Measurements from ENCODE around the gene NLGN1.

Gene NLGN1

GRCh38 chr3:173644086-173645082, 246.8 kb downstream of the NLGN1 start:
- no peak for DNase-seq

DNA sequence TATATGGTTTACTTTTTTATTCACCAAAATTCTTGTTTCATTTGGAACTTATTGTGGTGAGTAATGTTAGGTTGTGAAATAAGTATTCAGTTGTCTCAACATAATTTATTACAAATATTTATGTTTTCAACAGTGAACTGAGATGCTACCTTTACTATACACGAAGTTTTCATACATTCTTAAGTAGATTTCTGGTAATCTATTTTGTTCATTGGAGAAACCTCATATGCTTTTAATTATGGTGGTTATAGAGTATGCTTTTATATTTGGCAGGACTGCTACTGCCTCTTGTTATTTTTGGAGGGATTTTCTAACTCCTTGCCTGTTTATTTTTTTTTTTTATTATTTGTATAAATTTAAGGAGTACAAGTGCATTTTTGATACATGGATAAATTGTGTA, 253.1 kb downstream of the NLGN1 start:
- no peak for DNase-seq

- DNase-seq: no peak
Measured at GRCh38 chr3:173652093-173652492, 254.5 kb downstream of the NLGN1 start.

DNA sequence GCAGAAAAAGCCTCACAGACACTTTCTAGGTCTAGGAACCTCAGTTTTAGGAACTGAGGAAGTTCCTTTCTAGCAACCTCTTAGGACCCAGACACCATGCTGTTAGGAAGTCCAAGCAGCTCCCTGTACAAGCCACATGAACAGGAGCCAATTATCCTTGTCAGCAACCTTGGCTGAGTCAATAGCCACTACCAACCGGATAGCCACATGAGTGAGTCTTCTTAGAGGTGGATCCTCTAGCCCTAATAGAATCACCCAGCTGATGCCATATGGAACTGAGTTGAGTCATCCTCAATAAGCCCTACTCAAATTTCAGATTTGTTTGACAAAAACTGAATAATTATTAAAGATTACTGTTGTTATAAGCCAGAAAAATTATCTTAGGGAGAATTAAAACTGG, 256.2 kb downstream of the NLGN1 start:
- no peak for DNase-seq

GRCh38 chr3:173659972-173660371, 262.4 kb downstream of the NLGN1 start:
- DNase-seq: no peak

GRCh38 chr3:173660645-173661299, 263.2 kb downstream of the NLGN1 start:
- no peak for DNase-seq

GRCh38 chr3:173663696-173664111, 266.2 kb downstream of the NLGN1 start:
- DNase-seq: no peak

DNA sequence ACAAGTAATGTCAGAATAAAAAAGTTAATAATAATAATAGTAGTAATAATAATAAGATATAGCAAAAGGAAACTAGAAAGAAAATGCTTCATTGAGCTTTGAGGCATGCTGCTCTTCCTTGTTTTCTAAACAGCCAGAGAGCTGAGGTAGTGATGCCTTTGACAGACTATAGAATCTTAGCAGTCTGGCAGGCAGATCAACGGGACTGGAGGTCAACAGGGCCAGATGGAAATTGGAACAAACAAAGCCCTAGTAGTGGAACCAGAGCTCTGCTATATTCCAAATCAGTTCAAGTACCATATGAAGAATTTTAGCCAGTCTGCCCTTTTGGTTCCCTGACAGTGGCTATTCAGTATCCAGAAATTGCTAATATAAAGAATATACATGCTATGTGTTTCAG, 278.6 kb downstream of the NLGN1 start:
- no peak for DNase-seq

DNA sequence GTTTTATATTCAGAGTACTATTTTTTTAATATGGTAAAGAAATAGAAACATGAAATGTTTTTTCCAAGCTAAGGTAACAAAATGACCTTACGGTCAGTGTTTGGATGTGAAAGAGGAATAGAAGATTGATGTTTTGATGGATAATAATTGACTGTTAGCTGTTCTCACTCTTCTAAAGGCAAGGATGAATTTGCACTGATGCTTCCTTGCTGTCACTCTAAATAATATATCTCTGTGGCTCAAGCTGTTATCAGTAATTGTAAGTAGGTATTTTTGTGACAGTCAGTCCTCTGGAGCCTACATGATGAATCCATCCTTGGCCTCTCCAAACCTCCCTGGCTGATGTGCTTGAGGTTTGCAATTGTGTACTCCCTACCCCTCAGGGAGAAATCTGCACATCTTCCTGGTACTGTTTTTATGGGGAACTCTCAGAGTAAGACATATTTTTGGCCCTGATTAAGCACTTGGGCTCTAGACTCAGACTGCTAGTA, 283.7 kb downstream of the NLGN1 start:
- DNase-seq: no peak

- no peak for DNase-seq
Measured at GRCh38 chr3:173685456-173685855, 287.9 kb downstream of the NLGN1 start.

- DNase-seq: no peak
Measured at GRCh38 chr3:173688216-173688842, 290.8 kb downstream of the NLGN1 start.

- no peak for DNase-seq
Measured at GRCh38 chr3:173690542-173691180, 293.1 kb downstream of the NLGN1 start.

DNA sequence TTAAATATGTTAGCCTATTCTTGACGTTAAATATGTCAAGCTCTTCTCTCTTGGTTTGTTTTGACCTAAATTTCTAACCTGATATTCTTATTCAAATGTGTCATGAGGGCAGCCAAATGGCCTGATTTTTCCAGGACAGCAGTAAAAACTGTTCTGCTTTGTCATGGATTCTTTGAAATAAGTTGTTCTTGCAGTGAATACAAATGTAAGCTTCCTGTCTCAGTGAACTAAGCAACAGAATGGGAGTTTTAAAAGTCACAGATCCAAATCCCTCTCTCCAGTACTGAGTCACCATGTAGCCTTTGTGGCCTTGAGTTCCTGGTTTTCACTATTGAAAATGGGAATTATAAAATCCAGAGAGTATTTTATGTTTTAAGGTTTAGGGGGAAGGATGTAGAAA, 301.8 kb downstream of the NLGN1 start:
- DNase-seq: no peak

DNA sequence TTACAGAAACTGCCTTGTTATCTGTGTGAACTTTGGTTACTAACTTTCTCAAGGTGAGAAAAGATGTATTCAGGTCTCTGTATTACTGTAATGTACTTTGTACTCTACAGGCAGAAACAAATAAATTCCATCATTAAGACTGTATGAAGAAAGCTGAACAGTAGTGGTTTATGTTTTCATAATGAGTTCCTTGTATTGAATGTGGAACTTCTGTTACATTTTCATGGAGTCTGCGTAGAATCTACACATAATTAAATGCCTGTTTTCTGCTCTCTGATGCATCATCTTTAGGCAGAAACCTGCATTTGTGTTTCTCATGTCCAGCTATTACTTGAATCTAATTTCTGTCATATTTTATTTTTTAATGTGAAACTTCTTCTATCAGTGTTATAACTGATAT, 302.8 kb downstream of the NLGN1 start:
- DNase-seq: no peak

DNA sequence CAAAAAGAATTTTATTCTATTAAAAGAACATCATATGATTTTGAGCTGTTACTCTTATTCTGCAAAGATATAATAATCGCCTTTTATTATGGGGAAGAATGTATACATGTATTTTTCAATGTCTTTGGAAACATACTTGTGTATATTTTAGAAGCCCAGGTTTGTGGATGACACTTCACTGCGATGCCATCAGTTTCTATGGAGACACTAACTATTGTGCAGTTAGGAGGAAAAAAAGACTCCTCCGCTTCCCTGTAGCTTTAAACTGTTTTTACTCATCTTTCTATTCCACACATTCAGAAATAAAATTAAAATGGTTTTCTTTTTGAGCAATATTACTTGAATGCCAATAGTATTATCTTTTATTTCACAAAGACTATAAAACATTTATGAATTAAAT, 305.0 kb downstream of the NLGN1 start:
- no peak for DNase-seq

DNA sequence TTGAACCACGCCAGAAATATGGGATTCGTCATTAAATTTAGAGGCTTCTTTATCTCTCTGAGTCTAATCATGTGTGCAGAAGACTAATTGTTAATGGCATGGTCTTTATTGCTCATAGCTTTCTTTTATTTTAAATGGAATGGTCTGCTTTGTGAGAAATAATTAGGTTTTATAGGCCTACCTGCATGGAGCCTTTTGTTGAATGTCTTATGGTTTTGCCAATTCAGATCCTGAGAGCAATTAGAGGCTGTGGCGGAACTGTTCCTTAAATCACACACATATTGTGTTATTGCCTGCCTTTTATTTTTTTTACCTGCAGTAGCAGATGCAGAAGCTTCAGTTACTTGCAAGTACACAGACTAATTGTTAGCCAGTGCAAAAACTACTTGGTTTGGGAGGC, 306.2 kb downstream of the NLGN1 start:
- no peak for DNase-seq

DNA sequence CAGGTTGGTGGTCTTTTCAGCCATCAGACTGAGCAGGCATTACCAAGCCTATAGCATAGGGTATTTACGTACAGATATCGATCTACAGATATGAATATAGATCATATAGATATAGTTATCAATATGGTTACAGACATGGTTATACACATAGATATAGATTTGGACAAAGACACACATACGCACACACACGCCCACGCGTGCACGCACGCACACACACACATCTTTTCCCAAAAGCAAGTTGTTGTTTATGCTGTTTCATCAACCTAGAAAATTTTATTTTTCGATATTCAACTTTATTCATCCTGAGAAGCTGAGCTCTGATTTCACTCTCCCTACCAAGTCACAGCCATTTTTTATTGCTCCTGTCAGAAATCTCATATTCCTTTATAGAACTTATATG, 309.1 kb downstream of the NLGN1 start:
- no peak for DNase-seq

DNA sequence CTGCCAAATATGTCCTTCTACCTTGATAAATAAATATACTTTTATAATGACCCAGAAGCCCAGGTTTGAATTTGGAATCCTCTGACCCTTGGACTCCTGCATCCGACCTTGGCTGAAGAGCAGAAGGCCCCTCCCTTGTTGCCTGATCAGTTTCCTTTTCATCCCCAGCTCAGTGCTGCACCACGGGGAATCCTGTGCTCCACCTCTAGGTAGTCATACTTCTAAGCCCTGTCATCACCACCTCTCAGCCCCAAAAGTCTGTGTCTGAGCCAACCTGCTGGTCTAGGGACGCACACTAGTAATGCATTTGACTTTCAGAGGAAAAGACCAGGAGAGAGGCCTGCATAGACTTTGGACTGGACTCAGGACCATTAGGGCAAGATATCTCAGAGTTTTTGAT, 310.6 kb downstream of the NLGN1 start:
- no peak for DNase-seq

GRCh38 chr3:173709026-173709425, 311.5 kb downstream of the NLGN1 start:
- no peak for DNase-seq

DNA sequence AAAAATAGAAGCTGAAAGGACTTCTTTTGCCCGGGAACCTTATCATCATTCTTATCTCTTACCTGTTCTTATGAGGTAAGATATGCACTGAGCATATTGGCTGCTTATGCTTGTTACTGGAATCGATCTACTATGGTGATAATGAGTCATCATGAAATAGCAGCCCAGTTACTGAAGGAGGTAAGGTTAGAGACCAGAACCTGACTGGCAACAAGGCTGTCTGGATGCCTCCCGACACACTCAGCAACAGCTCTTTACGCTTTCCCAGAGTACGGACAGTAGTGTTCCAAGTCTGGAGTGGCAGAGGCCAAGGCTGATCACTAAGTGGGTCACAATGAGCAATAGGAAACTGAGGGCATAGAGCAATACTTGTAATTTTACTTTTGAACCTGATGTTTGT, 314.1 kb downstream of the NLGN1 start:
- DNase-seq: no peak

GRCh38 chr3:173719585-173719984, 322.0 kb downstream of the NLGN1 start:
- DNase-seq: no peak

GRCh38 chr3:173725507-173725906, 328.0 kb downstream of the NLGN1 start:
- DNase-seq: no peak

- no peak for DNase-seq
Measured at GRCh38 chr3:173730391-173730790, 332.8 kb downstream of the NLGN1 start.

All from NCI-H345 (cell line).